Measurements from ENCODE around the gene EIF1AX.

DNA sequence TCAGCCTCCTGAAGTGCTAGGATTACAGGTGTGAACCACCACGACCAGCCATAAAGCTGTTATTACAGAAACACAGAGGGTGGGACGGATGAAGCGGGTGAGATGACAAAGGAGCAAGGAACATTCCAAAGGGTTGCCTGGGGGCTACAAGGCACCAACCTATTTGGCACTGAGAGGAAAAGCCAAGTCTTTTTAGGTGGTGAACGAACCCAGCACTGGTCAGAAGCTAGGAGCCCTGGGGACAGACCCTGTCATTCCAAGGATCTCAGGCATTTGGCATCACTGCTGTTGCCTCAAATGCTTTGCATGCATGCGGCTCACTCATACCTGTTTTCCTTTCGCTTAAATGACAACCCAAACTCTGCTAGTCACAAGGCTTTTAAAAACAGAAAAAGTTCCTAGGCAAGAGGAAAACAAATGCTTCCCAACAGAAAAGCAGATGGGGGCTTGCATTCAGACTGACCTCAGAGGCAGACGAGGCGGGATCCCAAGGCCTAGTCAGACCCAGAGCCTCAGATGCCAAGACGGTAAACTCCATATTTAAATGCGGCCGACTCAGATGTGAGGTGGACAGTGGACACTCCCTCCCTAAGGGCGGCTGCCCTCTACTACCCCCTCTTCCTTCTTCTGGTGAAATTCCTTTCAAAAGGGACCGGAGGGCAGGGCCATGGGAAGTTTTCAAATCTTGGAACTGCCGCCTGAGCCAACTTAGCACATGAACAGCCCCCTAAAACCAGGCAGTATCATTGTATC lies 29.4 kb downstream of the EIF1AX start:
- TF ChIP-seq, protein P1, sequence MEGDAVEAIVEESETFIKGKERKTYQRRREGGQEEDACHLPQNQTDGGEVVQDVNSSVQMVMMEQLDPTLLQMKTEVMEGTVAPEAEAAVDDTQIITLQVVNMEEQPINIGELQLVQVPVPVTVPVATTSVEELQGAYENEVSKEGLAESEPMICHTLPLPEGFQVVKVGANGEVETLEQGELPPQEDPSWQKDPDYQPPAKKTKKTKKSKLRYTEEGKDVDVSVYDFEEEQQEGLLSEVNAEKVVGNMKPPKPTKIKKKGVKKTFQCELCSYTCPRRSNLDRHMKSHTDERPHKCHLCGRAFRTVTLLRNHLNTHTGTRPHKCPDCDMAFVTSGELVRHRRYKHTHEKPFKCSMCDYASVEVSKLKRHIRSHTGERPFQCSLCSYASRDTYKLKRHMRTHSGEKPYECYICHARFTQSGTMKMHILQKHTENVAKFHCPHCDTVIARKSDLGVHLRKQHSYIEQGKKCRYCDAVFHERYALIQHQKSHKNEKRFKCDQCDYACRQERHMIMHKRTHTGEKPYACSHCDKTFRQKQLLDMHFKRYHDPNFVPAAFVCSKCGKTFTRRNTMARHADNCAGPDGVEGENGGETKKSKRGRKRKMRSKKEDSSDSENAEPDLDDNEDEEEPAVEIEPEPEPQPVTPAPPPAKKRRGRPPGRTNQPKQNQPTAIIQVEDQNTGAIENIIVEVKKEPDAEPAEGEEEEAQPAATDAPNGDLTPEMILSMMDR (IDR thresholded peaks at IDR 0.05): no peak
- TF ChIP-seq EP300 (IDR thresholded peaks at IDR 0.05) (no peak), POLR2A (IDR thresholded peaks at IDR 0.05) (no peak), POLR2AphosphoS5 (IDR thresholded peaks at IDR 0.05) (no peak)

Data from suprapubic skin (tissue), 4 donors.